GM19324 (cell line): ENCODE measurements around the gene INPP5A.

Experiments used
- ATAC-seq: cut with Tn5 transposase; IDR thresholded peaks from one replicate; pipeline ENCODE4 v1.9.1; 2021; ENCODE audit warnings: mild to moderate bottlenecking, moderate library complexity; ENCODE audit not compliant: unreplicated experiment, low FRiP score

Gene INPP5A

DNA sequence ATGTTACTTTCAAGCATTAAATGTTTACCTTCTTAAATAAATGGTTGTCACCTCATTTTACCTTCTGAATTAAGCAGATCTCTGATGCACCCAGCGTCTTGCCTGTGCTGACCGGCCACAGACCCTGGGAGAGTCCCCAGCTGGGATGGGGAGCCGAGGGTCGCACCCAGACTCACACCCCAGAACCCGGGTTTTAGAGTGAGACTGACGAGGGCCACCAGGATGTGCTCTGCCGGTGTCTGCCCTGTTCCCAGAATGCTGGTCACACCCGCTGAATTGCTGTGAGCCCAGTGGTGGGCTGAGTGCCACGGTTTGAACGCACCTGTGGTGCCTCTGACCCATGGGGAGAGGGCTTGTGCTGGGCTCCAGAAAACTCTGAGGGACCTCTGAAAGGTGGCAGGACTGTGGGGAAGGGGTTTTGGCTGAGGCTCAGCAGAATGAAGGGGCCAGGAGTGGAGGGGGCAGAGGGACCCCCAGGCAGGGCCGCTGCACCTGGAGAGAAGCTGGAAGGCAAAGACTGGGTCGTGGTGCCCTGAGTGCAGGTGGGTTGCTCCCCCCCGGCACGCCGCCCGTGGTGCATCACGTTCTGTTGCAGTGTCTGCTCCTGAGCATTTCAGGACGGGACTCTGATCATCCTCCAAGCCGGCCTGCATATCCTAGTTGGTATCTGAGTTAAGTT lies 39.2 kb downstream of the INPP5A start:
- no peak for ATAC-seq

DNA sequence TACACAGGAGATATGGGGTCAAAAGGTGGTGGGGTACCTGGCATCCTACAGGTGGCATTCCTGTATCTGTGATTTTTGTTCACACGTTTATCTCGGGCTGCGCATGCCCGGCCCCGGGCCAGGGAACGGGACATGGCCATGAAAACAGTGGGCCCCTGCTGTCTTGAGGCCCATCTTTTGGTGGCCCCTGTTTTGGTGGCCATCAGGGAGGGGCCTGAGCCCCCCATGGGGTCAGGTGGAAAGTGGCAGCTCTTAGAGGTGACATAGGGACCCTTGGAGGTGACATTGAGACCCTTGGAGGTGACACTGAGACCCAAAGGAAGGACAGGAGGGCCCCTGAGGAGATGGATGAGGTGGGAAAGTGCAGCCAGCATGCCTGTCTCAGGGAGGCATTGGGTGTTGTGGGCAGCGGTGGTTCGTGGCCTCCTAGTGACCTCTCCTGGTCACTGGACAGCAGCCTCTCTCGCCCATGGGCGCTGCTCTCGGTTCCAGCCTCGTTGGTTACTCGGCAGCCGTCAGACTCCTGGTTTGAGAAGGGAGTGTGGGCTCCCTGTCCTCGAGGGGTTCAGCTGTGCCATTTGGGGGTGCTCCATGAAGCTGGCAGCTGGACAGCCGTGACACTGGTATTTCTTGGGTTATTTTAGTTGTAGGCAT lies 39.9 kb downstream of the INPP5A start:
- ATAC-seq: no peak

DNA sequence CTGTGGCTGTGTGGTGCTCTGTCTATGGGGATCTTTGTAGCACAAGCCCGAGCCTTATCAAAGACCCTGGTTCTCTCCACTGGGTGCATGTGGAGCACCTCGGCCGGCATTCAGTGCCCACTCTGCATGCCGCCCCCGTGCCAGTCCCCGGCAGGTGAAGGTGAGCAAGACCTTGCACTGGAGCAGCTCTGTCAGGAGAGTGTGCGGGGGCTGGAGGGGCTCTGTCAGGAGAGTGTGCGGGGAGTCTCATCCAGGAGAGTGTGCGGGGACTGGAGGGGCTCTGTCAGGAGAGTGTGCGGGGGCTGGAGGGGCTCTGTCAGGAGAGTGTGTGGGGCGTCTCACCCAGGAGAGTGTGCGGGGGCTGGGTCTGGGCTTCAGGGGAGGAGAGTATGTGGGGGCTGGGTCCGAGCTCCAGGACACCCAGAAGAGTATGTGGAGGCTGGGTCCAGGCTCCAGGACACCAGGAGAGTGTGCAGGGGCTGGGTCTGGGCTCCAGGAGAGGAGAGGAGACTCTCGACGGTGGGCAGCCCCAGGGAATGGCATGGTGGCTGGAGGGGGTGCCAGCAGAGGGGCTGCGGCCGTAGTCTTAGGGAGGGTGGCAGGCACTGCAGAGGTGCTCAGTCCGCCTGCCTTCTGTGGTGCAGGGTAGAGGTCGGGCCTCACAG lies 40.8 kb downstream of the INPP5A start:
- ATAC-seq: no peak

DNA sequence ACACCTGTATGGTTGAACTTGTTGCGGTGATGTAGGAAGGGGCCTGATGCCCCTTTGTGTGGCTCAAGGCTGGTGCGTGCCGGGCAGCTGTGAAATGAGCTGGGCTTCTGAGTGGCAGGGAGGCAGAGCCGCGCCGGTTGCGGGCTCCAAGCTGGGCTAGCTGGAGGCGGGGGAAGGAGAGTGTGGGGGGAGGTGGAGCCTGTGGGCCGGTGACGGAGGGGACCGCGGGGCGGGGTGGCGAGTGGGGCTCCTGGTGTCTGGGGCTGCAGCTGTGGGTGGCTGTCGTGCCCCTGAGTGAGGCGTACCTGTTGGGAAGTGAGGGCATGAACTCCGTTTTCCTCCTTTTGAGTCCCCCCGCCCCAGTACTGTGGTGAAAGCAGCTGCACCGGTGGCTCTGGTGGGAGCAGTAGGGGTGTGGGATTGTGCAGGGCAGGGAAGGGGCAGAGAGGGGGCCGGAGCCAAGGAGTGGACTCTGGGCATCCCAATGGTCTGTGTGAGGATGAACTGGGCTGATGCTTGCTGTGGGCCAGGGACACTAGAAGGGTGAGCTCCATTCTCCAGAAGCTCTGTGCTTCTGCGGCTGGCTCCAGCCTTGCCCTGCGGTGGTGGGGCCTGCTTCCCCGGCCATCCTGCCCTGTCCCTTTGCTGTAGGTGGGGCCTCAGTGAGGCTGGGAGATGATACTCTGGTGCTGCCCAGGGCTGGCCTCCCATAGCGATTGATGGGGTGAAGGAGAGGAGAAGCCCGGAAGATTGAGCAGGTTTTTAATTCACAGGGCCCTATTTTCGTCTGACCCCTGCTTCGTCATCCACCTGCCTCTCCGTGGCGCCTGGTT lies 41.7 kb downstream of the INPP5A start:
- ATAC-seq: no peak

DNA sequence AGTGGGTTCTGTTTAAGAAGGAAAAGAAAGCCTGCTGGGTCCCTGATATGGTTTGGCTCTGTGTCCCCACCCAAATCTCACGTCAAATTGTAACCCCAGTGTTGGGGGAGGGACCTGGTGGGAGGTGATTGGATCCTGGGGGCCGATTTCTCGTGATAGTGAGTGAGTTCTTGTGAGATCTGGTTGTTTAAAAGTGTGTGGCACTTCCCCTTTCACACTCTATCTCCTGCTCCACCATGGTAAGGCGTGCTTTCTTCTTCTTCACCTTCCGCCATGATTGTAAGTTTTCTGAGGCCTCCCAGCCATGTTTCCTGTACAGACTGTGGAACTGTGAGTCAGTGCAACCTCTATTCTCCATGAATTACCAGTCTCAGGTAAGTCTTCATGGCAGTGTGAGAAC lies 42.6 kb downstream of the INPP5A start:
- no peak for ATAC-seq

DNA sequence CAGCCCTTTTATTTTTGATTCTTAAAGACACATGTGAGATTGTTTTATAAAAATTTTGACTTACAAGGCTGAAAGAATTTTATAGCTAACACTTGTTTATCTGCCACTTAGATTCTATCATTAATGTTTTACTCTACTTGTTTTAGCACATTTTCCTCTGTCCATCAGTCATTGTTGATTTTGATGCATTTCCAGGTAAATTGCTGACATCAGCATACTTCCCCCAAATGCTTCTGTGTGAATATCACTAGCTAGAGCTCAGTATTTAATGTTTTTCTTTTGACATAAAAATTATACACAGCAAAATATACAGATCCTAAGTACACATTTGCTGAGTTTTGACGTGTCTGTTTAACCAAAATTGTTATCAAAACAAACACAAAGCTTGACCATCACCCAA lies 43.0 kb downstream of the INPP5A start:
- no peak for ATAC-seq

DNA sequence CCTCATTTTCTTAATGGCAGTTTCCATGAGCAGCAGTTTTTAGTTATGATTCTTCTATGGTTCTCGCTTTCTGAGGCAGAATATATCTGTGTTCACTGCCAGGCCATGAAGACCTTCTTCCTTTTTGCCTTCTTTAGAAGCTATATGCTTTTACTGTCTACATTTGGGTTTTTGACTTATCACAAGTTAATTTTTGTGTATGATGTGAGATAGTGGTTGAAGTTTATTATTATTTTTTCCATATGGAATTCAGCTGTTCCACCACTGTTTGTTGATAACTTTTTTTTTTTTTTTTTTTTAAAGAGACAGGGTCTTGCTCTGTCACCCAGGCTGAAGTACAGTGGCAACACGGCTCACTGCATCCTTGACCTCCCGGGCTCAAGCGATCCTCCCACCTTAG lies 44.5 kb downstream of the INPP5A start:
- no peak for ATAC-seq

DNA sequence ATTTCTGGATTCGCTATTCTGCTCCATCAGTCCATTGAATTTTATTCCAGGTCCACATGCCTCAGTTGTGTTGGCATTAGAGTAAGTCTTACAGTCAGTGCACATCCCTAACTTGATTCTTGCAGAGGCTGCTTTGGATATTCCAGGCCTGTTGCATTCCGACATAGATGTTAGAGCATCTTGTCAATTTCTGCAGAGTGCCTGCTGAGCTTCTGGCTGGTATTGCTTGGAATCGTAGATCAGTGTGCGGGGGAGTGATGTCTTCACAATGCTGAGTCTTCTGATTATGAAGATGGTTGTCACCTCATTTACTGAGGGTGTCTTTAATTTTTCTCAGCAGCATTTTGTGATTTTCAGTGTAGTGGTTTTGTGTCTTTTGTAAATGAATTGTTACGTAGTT lies 45.2 kb downstream of the INPP5A start:
- no peak for ATAC-seq

DNA sequence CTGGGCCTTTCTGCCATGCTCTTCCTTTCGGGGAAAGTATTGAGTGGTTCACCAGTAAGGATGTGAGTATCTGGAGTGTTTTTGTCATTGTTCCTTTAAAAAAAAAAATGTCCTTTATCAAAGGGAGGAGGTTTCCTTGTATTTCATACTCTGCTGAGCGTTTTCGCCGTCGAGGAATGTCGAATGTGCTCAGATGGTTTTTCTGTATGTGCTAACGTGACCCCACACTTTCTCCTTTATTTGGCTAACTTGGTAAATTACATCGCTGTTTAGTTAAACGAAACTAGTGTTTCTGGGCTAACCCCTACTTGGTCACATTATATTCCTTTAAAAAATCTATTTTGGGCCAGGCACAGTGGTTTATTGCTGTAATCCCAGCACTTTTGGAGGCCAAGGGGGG lies 45.9 kb downstream of the INPP5A start:
- ATAC-seq: no peak

DNA sequence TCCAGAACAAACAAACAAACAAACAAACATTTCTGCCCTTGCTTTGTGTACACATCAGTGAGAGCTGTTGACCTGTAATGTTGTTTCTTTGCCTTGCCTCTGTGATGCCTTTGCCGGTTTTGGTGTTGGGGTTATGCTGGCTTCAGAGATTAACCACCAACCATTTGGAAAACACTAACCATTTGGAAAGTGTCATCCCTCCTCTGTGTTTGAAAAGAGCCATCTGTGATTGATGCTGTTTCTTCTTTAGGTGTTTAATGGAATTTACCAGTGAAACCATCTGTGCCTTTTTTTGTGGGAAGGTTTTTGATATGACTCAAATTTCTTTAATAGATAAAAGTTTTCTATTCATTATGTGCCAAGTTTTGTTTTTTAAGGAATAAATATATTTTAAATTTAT lies 46.5 kb downstream of the INPP5A start:
- ATAC-seq: no peak

DNA sequence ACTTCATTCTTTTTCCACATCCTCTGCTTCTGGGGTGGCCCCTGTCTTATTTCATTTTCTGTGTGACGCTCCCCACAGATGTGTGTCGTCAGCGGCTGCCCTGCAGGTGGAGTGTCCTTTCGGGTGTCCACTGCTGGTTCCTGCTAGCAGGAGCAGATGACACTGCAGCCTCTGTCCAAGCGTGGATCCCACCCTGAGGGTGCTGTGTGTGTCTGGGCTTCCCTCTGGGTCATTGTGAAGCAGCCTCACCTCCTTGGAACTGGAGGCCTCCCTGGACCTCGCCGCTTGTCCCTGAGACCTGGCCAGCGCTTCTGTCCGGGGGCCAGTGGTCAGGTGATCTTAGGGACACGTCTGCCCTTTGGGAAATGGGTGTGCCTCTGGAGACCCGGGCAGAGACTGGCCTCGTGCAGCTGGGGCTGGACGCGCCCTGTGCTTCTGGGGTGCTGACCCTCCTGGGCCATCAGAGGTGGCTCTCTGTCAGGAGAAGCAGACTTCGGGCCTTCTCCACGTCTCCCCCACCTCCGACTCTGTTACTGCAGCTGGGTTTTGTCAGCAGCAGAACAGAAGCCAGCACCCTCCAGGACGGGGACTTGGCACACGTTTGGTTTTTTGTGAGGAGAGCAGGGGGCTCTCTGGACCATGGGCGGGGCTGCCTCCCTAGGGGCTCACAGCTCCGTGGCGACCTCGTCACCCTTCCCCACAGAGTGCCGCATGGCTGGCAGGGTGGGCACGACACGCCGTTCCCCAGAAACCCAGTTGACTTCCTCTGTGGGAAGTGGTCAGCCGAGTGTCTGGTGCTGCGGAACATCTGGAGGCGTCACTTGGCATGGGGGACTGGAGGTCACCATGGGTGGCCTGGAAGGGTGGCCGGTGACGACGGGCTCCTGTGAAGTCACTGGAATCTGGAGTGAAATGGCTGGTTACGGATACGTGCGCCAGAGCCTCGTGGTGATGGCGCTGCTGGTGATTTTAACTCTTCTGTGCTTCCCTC lies 48.4 kb downstream of the INPP5A start:
- no peak for ATAC-seq

DNA sequence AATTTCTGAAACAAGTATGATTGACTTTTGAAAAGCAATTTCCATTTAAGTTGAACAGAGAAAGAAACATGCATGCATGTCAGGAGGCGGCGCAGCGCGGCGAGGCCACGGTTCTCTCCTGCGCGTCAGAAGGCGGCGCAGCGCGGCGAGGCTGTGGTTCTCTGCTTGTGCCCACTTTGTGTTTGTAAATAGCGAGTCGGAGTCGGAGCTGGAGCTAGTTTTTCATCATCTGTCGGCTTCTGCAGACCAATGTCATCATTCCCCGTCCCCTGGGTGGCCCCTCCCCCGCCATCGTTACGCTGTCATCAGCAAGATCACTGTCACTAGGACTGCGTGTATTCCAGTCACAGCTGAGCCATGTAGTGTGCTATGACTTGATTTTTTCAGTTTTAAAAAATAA lies 49.2 kb downstream of the INPP5A start:
- no peak for ATAC-seq

DNA sequence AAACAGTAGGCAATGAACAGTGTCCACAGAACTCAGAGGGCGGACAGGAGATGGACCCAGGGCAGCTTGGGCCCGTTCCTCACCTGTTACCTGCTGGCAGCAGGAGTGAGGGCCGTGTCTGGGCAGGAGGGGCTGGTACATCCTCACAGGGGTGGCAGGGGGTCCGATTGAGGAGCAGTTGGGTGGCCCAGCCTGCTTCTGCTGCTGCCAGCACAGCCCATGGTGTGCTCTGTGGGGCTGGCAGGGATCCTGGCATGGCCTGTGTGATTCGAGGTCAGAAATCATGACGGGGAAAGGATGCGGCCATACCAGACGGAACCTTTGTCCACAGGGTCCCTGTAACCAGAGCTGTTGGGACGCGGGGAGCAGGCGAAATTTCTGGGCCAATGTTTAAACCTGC lies 49.6 kb downstream of the INPP5A start:
- ATAC-seq: no peak

DNA sequence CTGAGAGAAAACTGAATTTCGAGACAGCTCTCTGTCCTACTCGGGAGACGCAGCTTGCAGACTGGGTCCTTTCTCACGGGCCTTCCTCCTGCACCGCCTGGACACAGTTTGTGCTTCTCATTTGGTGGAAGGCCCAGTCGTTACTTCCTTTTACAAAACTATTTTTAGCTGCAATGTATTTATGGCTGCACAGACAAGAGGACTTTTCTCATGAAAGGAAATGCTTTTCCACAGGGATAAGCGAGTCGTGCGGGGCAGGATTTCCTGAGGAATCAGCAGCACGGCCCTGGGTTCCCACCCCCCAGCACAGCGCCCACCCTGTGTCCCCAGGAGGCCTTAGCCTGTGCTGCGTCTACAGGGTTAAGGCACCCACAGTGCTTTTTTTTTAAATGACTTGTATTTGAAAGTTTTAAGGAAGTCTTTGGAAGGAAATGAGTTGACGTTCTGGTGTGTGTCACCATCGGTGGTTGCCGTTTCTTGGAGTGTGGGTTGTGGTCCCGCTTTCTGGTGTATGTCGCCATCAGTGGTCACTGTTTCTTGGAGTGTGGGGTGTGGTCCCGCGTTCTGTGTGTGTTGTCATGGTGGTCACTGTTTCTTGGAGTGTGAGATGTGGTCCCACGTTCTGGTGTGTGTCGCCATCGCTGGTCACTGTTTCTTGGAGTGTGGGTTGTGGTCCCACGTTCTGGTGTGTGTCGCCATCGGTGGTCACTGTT lies 50.9 kb downstream of the INPP5A start:
- no peak for ATAC-seq

DNA sequence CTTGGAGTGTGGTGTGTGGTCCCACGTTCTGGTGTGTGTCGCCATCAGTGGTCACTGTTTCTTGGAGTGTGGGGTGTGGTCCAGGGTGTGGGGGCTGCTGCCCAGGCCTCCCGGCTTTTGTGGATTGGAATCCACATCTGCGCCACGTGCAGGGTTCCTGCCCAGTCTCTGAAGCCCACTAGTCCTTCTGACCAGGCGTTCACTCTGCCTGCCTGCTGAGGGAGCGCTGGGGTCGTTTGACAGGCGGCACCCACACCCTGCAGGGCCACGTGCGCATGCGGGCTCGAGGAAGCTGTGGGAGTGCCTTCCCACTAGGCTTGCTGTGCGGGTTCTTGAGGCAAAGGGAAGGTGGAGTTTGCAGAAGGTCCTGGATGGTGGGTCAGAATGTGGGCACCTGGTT lies 51.4 kb downstream of the INPP5A start:
- no peak for ATAC-seq

DNA sequence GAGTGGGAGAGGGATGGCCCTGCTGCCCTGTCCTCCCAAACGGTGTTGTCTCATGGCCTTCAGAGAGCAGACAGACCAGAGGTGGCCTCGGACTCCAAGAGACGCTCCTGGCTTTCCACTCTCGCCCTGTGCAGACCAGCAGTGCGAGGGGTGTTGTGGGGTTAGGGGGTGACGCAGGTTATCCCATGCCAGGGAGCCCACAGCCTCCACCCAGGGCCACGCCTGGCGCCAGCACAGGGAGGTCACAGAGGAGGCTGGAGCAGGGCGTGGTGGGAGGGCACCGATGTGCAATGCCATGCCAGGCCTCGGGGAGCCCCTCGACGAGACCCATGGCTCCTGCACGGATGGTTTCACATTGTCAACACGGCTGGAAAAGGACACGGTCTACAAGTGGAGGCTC lies 52.1 kb downstream of the INPP5A start:
- no peak for ATAC-seq

DNA sequence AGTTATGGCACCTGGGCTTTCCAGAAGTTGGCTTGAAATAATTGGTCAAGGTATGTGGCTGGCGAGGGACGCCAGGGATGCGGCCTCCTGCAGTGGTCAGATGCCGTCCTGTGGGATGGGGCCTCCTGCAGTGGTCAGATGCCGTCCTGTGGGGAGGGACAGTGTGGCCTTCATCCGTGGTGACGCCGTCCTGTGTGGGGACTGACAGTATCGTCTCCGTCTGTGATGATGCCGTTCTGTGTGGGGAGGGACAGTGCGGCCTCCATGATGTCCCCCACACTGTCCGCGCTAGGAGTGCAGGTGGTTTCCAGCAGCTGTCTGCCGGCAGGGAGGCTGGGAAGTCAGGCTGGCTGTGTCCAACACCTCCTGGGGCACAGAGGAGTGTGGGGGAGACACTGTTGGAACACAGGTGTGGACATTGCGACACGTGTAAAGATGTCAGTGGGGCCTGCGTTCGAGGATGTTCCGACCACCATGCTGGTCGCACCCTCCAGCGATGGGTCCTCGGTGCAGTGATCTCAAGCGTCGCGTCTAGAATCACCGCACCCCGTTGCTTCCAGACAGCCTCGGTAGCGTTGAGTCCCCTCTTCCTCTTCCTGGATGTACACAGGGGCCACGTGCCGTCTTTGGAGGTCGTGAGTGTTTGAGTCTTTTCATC lies 52.6 kb downstream of the INPP5A start:
- no peak for ATAC-seq

DNA sequence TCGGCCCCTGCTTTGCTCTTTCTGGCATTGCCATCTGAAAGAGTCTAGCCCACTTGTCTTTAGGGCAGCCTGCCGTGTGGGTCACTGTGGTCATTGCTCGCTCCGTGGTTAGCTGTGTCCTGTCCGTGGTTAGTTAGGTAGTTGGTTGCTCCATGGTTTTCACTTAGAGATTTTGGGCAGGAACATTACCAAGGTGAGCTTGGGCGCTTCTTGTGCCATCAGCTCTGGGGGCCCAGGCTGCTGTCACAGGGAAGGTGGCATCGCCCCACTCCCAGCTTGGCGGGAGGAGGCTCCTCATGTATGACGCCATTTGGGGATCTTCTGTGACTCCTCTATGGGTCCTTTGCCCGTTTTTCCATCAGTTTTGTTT lies 53.1 kb downstream of the INPP5A start:
- no peak for ATAC-seq
